Ishikawa (cell line): ENCODE results near the gene ZNF507.

Experiments used
- CEBPB ChIP-seq: IDR thresholded peaks from 2 replicates; pipeline ENCODE4 v1.6.1; 2012
- CREB1 ChIP-seq: IDR thresholded peaks from 2 replicates; pipeline ENCODE4 v1.6.1; 2012; ENCODE audit warnings: low read depth
- EGR1 ChIP-seq: IDR thresholded peaks from 2 replicates; pipeline ENCODE4 v1.6.1; 2012
- EP300 ChIP-seq: IDR thresholded peaks from 2 replicates; pipeline ENCODE4 v1.6.1; 2012; ENCODE audit warnings: borderline replicate concordance
- FOXM1 ChIP-seq: IDR thresholded peaks from 2 replicates; pipeline ENCODE4 v1.6.1; 2012; ENCODE audit warnings: low read depth, borderline replicate concordance
- MAX ChIP-seq: IDR thresholded peaks from 2 replicates; pipeline ENCODE4 v1.6.1; 2012
- NFIC ChIP-seq: IDR thresholded peaks from 2 replicates; pipeline ENCODE4 v1.6.1; 2012
- RAD21 ChIP-seq: IDR thresholded peaks from 2 replicates; pipeline ENCODE4 v1.6.1; 2012; ENCODE audit warnings: low read depth
- REST ChIP-seq: IDR thresholded peaks from 2 replicates; pipeline ENCODE4 v1.6.1; 2012; ENCODE audit warnings: low read depth, mild to moderate bottlenecking
- TAF1 ChIP-seq: IDR thresholded peaks from 2 replicates; pipeline ENCODE4 v1.6.1; 2012; ENCODE audit warnings: low read depth, mild to moderate bottlenecking
- TCF12 ChIP-seq: IDR thresholded peaks from 2 replicates; pipeline ENCODE4 v1.6.1; 2012; ENCODE audit warnings: low read depth
- TEAD4 ChIP-seq: IDR thresholded peaks from 2 replicates; pipeline ENCODE4 v1.6.1; 2012
- USF1 ChIP-seq: IDR thresholded peaks from 2 replicates; pipeline ENCODE4 v1.6.1; 2012
- YY1 ChIP-seq: IDR thresholded peaks from 2 replicates; pipeline ENCODE4 v1.6.1; 2012; ENCODE audit warnings: low read depth
- ZBTB7A ChIP-seq: IDR thresholded peaks from 2 replicates; pipeline ENCODE4 v1.6.1; 2012; ENCODE audit warnings: low read depth

ZNF507 gene

GRCh38 chr19:32357720-32358119 lies 12.3 kb downstream of the ZNF507 start:
- TF ChIP-seq NFIC (no peak), EGR1 (no peak), TEAD4 (no peak), EP300 (no peak), CREB1 (no peak), TCF12 (no peak), TAF1 (no peak), CEBPB (no peak), REST (no peak), RAD21 (no peak), YY1 (no peak), FOXM1 (no peak), USF1 (no peak), ZBTB7A (no peak), MAX (no peak)

GRCh38 chr19:32358321-32358720 lies 12.9 kb downstream of the ZNF507 start:
- TF ChIP-seq TEAD4 (no peak), TAF1 (no peak), EP300 (no peak), CREB1 (no peak), EGR1 (no peak), YY1 (no peak), MAX (no peak), TCF12 (no peak), ZBTB7A (no peak), REST (no peak), RAD21 (no peak), FOXM1 (no peak), USF1 (no peak), NFIC (no peak), CEBPB (no peak)

- TF ChIP-seq FOXM1 = no peak
- no peak for TF ChIP-seq NFIC
- TF ChIP-seq YY1 = no peak
- TF ChIP-seq EGR1 = no peak
- TF ChIP-seq MAX = no peak
- no peak for TF ChIP-seq REST
- TF ChIP-seq EP300 = no peak
- TF ChIP-seq TAF1 = no peak
- no peak for TF ChIP-seq TCF12
Measured at GRCh38 chr19:32359581-32359980, 14.2 kb downstream of the ZNF507 start.

- TF ChIP-seq EGR1 (no peak), RAD21 (no peak), FOXM1 (no peak), ZBTB7A (no peak), CEBPB (no peak), TAF1 (no peak), REST (no peak), YY1 (no peak), TCF12 (no peak), EP300 (no peak), MAX (no peak), CREB1 (no peak), USF1 (no peak)
Measured at GRCh38 chr19:32361574-32362317, 16.3 kb downstream of the ZNF507 start.
